ENCODE data around the gene MORN4.
"Not testable (repeated sequence)": the region's sequence is repeated elsewhere in the genome, so short reads cannot be mapped to it uniquely, and the experiment has no call there.

Gene MORN4

DNA sequence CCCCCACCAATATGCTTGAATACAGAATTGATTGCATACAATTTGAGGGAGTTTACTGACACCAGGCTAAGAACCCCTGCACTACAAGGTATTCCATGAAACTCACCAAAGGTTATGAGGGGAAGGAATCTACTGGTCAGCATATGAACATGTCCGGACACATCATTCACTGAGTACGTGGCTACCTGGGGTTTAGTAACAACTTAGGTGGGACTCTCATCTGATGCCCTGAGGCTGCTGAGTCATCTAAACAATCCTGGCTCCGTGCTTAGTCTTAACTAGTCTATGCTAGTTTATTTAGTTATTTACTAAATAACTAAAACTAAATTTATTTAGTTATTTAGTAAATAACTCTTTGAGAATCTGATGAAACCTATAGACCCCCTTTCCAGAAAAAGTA is 18.5 kb upstream of the MORN4 start:
- Histone ChIP-seq H4K20me1 (ENCODE audit: insufficient read depth, low read length) (no peaks in the 10 kb centered on the region), H3F3A (ENCODE audit: insufficient read depth, low read length) (no peaks in the 10 kb centered on the region), H2AFZ (ENCODE audit: low read length) (no peak overlapping the region), H3K9me3 (ENCODE audit: low read length) (no peaks in the 10 kb centered on the region), H3K27ac (ENCODE audit: low read depth, low read length, poor library complexity, severe bottlenecking) (no peak overlapping the region), H3K4me1 (ENCODE audit: insufficient read depth, low read length, severe bottlenecking) (peaks cover 10% of the 10 kb centered on the region), H3K4me3 (ENCODE audit: low read depth, low read length, poor library complexity, severe bottlenecking) (no peak overlapping the region), H3K79me2 (ENCODE audit: insufficient read depth, low read length) (no peaks in the 10 kb centered on the region), H3K9ac (ENCODE audit: low read length) (no peak overlapping the region), H3K27me3 (ENCODE audit: insufficient read depth, low read length) (no peaks in the 10 kb centered on the region), H3K9me2 (ENCODE audit: low read depth, low read length) (no peaks in the 10 kb centered on the region), H3K36me3 (ENCODE audit: insufficient read depth, low read length) (peaks cover 13% of the 10 kb centered on the region; the same call in 1 of the 2 replicates), H3K4me2 (ENCODE audit: low read length) (no peak overlapping the region)
- TF ChIP-seq, protein P1, sequence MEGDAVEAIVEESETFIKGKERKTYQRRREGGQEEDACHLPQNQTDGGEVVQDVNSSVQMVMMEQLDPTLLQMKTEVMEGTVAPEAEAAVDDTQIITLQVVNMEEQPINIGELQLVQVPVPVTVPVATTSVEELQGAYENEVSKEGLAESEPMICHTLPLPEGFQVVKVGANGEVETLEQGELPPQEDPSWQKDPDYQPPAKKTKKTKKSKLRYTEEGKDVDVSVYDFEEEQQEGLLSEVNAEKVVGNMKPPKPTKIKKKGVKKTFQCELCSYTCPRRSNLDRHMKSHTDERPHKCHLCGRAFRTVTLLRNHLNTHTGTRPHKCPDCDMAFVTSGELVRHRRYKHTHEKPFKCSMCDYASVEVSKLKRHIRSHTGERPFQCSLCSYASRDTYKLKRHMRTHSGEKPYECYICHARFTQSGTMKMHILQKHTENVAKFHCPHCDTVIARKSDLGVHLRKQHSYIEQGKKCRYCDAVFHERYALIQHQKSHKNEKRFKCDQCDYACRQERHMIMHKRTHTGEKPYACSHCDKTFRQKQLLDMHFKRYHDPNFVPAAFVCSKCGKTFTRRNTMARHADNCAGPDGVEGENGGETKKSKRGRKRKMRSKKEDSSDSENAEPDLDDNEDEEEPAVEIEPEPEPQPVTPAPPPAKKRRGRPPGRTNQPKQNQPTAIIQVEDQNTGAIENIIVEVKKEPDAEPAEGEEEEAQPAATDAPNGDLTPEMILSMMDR (IDR thresholded peaks at IDR 0.05; ENCODE audit: low read length) = no peak
- TF ChIP-seq EZH2 (IDR thresholded peaks at IDR 0.05; ENCODE audit: borderline replicate concordance, low read length) = no peak

DNA sequence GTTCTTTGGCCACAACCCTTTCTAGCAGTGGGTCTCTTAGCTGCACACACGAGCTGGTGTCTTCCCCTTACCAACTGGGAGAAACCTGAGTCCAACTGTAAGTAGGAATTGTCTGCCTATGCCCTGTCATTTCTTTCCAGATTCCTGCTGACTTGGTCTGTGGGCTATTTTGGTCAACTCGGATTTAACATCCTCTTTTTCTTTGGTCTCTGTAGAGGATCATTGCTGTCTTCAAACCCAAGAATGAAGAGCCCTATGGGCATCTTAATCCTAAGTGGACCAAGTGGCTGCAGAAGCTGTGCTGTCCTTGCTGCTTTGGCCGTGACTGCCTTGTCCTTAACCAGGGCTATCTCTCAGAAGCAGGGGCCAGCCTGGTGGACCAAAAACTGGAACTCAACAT is 17.4 kb upstream of the MORN4 start:
- no peaks in the 10 kb centered on the region for H3K79me2 ChIP-seq (ENCODE audit: insufficient read depth, low read length)
- H3K4me1 ChIP-seq (ENCODE audit: insufficient read depth, low read length, severe bottlenecking) = peaks cover 10% of the 10 kb centered on the region
- H3F3A ChIP-seq (ENCODE audit: insufficient read depth, low read length) = no peaks in the 10 kb centered on the region
- TF ChIP-seq EZH2 (IDR thresholded peaks at IDR 0.05; ENCODE audit: borderline replicate concordance, low read length) = no peak
- TF ChIP-seq, protein P1 (IDR thresholded peaks at IDR 0.05; ENCODE audit: low read length) = no peak
- H3K9me2 ChIP-seq (ENCODE audit: low read depth, low read length) = no peaks in the 10 kb centered on the region
- H2AFZ ChIP-seq (ENCODE audit: low read length) = no peak overlapping the region
- no peak overlapping the region for H3K27ac ChIP-seq (ENCODE audit: low read depth, low read length, poor library complexity, severe bottlenecking)
- H3K9me3 ChIP-seq (ENCODE audit: low read length) = no peaks in the 10 kb centered on the region
- H4K20me1 ChIP-seq (ENCODE audit: insufficient read depth, low read length) = no peaks in the 10 kb centered on the region
- 0 out of 2 replicates have a peak, but pooled peaks cover 4% of the 10 kb centered on the region for H3K36me3 ChIP-seq (ENCODE audit: insufficient read depth, low read length)
- H3K27me3 ChIP-seq (ENCODE audit: insufficient read depth, low read length) = no peaks in the 10 kb centered on the region
- no peak overlapping the region for H3K4me2 ChIP-seq (ENCODE audit: low read length)
- H3K9ac ChIP-seq (ENCODE audit: low read length) = no peak overlapping the region
- no peak overlapping the region for H3K4me3 ChIP-seq (ENCODE audit: low read depth, low read length, poor library complexity, severe bottlenecking)

DNA sequence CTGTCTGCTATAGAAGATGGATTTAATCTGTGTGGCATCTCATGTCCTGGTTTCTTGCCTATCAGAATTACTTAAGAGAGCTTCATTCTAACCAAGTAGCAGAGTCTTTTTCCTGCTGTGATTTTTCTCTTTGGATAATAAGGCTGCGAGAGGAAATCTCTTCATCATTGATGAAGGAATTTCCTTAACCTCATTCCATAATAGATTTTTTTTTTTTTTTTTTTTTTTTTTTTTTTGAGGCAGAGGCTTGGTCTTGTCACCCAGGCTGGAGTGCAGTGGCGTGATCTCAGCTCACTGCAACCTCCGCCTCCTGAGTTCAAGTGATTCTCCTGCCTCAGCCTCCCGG is 16.1 kb upstream of the MORN4 start:
- not testable (repeated sequence) for H2AFZ ChIP-seq (ENCODE audit: low read length); H3F3A ChIP-seq (ENCODE audit: insufficient read depth, low read length); H3K4me1 ChIP-seq (ENCODE audit: insufficient read depth, low read length, severe bottlenecking); H3K27me3 ChIP-seq (ENCODE audit: insufficient read depth, low read length); H3K9me3 ChIP-seq (ENCODE audit: low read length); H3K4me2 ChIP-seq (ENCODE audit: low read length); H3K36me3 ChIP-seq (ENCODE audit: insufficient read depth, low read length); H3K4me3 ChIP-seq (ENCODE audit: low read depth, low read length, poor library complexity, severe bottlenecking); H3K9me2 ChIP-seq (ENCODE audit: low read depth, low read length); H4K20me1 ChIP-seq (ENCODE audit: insufficient read depth, low read length); H3K27ac ChIP-seq (ENCODE audit: low read depth, low read length, poor library complexity, severe bottlenecking); H3K9ac ChIP-seq (ENCODE audit: low read length); H3K79me2 ChIP-seq (ENCODE audit: insufficient read depth, low read length)

DNA sequence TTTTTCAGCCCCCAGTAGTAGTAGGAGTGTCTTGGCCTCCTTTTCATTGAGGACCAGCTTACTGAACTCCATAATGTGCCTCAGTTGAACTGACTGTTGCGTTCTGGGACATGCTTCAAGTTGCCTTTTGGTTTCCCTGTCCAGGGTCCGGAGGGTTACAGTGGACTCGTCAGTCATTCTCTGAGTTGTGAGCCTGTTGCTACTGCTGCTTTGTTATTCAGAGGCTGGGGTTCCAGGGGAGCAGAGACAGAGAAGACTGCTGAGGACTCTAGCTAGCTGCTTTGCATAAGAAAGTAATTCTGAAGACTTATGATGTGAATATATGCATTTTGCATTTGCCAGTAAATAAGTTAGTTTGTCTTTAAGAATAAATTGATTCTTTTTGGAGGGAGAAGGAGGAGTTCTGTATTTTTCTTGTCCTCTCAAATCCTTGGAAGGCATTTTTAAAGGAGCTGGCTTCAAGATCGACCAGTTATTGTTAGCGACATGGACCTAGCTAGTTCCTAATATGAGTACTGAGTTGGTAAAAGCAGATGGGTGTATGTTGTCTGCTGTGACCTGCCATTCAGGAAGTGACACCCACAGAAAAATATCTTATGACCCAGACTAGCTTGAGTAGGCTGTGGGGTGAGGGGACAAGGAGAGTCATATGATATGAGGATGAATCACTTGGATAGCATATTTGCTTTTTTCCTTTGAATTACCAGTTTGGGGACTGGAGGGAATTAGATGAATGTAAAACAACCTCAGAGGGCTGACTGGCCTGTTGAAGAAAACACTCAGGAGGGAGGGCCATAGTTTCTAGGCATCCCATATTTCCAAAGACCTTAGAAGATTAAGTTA is 15.5 kb upstream of the MORN4 start:
- no peaks in the 10 kb centered on the region for H3F3A ChIP-seq (ENCODE audit: insufficient read depth, low read length)
- 0 out of 2 replicates have a peak, but pooled peaks cover 4% of the 10 kb centered on the region for H3K36me3 ChIP-seq (ENCODE audit: insufficient read depth, low read length)
- H4K20me1 ChIP-seq (ENCODE audit: insufficient read depth, low read length) = no peaks in the 10 kb centered on the region
- H3K4me2 ChIP-seq (ENCODE audit: low read length) = no peak overlapping the region; the same call in 1 of the 2 replicates
- H3K27ac ChIP-seq (ENCODE audit: low read depth, low read length, poor library complexity, severe bottlenecking) = no peak overlapping the region
- H2AFZ ChIP-seq (ENCODE audit: low read length) = no peak overlapping the region
- H3K27me3 ChIP-seq (ENCODE audit: insufficient read depth, low read length) = no peaks in the 10 kb centered on the region
- TF ChIP-seq, protein P1 (IDR thresholded peaks at IDR 0.05; ENCODE audit: low read length) = no peak
- no peak for TF ChIP-seq EZH2 (IDR thresholded peaks at IDR 0.05; ENCODE audit: borderline replicate concordance, low read length)
- H3K79me2 ChIP-seq (ENCODE audit: insufficient read depth, low read length) = no peaks in the 10 kb centered on the region
- H3K9ac ChIP-seq (ENCODE audit: low read length) = no peak overlapping the region
- H3K9me2 ChIP-seq (ENCODE audit: low read depth, low read length) = no peaks in the 10 kb centered on the region
- peaks cover 10% of the 10 kb centered on the region for H3K4me1 ChIP-seq (ENCODE audit: insufficient read depth, low read length, severe bottlenecking)
- no peaks in the 10 kb centered on the region for H3K9me3 ChIP-seq (ENCODE audit: low read length)
- no peak overlapping the region for H3K4me3 ChIP-seq (ENCODE audit: low read depth, low read length, poor library complexity, severe bottlenecking)
